ENCODE measurements around the gene UFD1.

DNA sequence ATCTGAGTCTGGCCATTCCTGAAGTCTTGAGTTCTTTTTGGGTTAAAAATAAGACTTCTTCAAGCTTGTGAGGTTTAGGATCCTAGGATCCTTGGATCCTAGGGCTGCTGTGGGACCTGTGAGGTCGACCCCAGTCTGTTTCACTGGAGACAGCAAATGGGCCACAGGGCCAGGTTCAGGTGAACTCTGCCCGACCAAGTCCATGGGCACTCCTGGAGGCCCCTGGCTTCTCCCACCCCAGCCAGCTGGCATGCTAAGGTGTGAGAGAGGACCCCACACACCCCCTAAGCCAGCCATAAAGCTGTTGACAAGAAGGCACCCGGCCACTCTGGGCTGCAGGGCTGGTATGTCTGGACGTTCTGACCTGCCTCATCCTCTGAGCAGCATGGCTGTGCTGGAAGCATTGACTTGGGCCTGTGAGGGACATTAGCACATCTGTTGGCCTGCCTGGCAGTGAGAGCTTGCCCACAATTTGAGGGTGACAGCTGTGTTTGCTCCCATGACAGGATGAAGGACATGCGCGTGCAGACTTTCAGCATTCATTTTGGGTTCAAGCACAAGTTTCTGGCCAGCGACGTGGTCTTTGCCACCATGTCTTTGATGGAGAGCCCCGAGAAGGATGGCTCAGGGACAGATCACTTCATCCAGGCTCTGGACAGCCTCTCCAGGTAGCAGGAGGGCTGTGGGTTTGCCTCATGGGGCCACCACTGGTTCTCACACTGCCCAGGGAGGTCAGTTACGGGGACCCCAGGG lies 29.2 kb upstream of the UFD1 start:
- TF ChIP-seq, protein P1, sequence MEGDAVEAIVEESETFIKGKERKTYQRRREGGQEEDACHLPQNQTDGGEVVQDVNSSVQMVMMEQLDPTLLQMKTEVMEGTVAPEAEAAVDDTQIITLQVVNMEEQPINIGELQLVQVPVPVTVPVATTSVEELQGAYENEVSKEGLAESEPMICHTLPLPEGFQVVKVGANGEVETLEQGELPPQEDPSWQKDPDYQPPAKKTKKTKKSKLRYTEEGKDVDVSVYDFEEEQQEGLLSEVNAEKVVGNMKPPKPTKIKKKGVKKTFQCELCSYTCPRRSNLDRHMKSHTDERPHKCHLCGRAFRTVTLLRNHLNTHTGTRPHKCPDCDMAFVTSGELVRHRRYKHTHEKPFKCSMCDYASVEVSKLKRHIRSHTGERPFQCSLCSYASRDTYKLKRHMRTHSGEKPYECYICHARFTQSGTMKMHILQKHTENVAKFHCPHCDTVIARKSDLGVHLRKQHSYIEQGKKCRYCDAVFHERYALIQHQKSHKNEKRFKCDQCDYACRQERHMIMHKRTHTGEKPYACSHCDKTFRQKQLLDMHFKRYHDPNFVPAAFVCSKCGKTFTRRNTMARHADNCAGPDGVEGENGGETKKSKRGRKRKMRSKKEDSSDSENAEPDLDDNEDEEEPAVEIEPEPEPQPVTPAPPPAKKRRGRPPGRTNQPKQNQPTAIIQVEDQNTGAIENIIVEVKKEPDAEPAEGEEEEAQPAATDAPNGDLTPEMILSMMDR (IDR thresholded peaks at IDR 0.05), result no peak
- TF ChIP-seq POLR2A (IDR thresholded peaks at IDR 0.05), result no peak
